HL-60/S4 treated with retinoic acid at 250 ng/mL for 4 days and 3 days (cell line): ENCODE results near the gene ABCD1.
"Not testable (repeated sequence)": the region's sequence is repeated elsewhere in the genome, so short reads cannot be mapped to it uniquely, and the experiment has no call there.

Experiments
- in situ Hi-C: fragments of 300-500 bp; cut with MboI; formaldehyde crosslinking; loops from 2 replicates; pipeline ENCODE4 v1.7.0; 2022; ENCODE audit warnings: low sequenced_read_pairs

Gene ABCD1

DNA sequence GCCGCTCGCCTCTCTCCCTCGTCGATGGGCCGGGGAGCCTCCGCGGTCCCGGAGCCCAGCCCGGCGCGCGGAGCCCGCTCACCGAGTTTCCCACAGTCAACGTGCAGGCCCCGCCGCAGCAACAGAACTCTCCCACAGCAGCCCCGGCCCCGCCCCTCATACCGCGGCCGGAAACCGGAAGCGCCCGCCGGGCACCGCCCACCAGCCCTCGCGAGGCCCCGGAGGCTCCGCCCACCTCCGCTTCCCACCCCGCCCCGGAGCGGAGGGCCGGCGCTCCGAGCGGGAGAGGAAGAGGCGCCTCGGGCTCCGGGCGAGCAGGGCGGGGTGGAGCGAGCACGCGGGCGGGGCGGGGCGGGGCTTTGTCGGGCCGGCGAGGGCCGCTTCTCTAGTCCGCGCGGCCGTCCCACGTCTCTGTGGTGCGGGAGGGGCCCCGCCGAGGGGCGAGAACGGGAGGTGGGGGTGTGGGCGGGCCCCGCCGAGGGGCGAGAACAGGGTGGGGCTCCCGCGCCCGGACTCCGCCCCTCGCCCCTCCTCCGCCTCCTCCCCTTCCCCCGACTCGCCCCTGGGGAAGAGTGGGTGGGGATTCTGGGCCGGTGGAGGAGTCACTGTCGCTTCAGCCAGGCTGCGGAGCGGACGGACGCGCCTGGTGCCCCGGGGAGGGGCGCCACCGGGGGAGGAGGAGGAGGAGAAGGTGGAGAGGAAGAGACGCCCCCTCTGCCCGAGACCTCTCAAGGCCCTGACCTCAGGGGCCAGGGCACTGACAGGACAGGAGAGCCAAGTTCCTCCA, at the start of gene ABCD1, which contains the start of gene BCAP31:
TSS of gene ABCD1 (plus strand) at position 605 of the 787 bp plus-strand sequence. CDS start 411 bp downstream, outside the sequence.
TSS of gene BCAP31 (minus strand) at position 136 of the 787 bp plus-strand sequence. CDS start 1,143 bp downstream, outside the sequence.
- in situ Hi-C loops = no loop called here

- in situ Hi-C loops = no loop called here
Observed at GRCh38 chrX:153681175-153681574, 43.5 kb upstream of the ABCD1 start.

GRCh38 chrX:153683486-153683885, 41.2 kb upstream of the ABCD1 start:
- in situ Hi-C loops = not testable (repeated sequence)

DNA sequence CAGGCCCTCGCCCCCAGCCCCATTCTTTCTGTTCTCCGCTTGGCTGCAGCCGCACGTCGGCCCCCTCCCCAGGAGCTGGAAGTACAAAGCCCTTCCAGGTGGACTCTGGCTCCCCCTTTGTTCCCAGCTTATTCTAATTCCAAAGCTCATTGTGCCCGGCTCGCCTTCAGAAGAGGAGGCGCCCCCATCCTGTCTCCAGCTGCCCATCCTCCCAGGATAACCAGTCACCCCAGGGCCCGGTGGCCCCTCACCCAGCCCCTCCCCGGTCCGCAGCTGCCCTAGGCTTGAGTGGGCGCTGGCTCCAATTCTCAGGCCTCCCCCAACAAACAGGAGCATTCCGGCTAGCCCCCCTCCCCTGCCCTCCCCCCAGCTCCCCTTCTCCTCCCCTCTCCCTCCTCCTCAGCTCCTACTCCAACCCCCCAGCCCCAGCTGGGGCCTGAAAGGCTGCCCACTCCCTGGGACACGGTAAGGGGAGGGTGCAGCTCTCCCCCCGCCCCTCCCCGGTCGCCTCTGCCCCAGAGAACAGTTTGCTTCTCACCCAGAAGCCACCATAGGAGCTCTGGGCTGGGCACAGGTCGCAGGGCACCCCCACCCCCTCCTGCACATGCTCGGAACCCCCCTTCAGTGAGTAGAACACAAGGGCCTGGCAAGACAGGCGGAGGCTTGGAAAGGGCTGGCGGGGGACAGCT, 40.0 kb upstream of the ABCD1 start:
- in situ Hi-C loops = no loop called here

DNA sequence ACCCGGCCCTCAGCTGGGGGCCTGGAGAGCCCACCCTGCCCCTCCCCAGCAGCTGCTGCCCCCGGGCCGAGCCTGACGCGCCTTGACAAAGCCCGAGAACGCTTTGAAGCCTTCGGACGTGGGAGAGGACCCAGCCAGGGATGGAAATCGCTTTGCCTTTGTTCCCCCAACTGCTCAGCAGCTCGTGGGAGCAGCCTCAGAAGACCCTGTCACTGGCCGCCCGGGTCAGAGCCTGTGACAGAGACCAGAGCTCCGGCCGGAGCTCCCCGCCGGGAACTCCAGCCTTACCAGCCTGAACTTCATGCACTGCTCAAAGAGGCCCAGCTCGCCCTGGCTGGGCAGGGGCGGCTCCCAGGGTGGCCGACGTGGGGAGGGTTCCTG, 39.5 kb upstream of the ABCD1 start:
- in situ Hi-C loops = no loop called here

- in situ Hi-C loops = no loop called here
Observed at GRCh38 chrX:153685751-153686696, 38.6 kb upstream of the ABCD1 start.

GRCh38 chrX:153686711-153687110, 37.9 kb upstream of the ABCD1 start:
- in situ Hi-C loops = no loop called here

- in situ Hi-C loops = no loop called here
Observed at GRCh38 chrX:153687121-153688039, 37.3 kb upstream of the ABCD1 start, which contains the start of gene SLC6A8. TSS of gene SLC6A8 (plus strand) at chrX:153687926. CDS start at chrX:153688575, 649 bp downstream.

- in situ Hi-C loops = no loop called here
Observed at GRCh38 chrX:153688071-153688470, 36.6 kb upstream of the ABCD1 start.

- in situ Hi-C loops = no loop called here
Observed at GRCh38 chrX:153688506-153688905, 36.1 kb upstream of the ABCD1 start.

DNA sequence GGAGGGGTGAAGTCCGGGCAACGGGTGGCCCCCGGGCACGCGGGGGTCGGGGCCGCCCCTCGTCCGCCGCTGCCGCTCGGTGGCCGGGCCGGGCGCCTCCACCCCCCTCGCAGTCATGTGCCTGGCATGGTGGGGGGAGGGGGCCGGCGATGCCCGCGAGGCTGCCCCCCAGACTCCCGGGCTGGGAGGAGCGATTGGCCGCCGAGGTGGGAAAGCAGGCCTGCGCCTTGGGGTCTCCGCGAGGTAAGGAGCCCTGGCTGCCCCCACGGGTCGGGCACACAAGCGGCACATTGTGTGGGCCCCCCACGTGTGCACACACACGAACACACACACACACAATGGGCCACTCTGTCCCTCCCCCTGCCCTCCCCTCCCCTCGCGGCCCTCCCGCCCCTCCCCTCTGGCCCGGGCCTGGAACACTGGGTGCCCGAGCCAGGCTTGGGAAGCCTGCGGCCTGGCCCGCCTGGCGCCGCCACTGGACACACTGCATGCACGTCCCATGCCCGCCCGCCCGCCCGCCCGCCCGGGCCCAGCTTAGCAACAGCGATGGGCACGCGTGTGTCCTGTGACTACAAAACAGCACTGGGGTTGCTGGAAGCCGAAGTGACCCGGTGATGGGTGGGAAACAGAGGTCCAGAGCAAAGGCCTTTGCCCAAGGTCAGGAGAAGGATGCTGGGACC, 35.6 kb upstream of the ABCD1 start:
- in situ Hi-C loops = no loop called here

- in situ Hi-C loops = no loop called here
Observed at GRCh38 chrX:153689654-153690465, 34.8 kb upstream of the ABCD1 start.

- in situ Hi-C loops = no loop called here
Observed at GRCh38 chrX:153690466-153690865, 34.2 kb upstream of the ABCD1 start.

DNA sequence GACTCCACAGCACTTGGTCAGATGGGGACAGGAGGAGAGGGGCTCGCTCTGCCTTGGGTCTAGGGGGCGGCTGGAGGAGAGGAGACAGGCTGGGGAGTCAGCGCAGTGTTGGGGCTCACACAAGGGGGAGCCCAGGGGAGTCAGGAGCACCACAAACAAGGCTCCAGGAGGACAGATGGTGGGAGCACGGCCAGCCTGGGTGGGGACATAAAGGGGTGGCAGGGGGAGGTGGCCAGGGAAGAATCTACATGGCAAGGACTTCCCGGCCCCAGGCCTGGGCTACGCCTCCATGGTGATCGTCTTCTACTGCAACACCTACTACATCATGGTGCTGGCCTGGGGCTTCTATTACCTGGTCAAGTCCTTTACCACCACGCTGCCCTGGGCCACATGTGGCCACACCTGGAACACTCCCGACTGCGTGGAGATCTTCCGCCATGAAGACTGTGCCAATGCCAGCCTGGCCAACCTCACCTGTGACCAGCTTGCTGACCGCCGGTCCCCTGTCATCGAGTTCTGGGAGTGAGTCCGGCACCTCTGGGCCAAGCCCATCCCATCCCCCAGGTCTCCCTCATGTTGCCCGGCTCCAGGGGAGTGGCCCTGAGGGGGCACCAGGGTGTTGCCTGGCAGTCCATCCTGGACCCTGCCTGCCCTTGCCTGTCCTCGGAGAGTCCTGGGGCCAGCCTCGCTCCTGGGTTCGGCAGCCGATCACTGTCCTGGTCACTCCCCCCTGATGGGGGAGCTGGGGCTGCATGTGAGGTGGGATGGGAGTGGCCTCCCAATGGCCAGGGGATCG, 33.4 kb upstream of the ABCD1 start:
- in situ Hi-C loops = not testable (repeated sequence)

- in situ Hi-C loops = no loop called here
Observed at GRCh38 chrX:153692003-153692402, 32.7 kb upstream of the ABCD1 start.

DNA sequence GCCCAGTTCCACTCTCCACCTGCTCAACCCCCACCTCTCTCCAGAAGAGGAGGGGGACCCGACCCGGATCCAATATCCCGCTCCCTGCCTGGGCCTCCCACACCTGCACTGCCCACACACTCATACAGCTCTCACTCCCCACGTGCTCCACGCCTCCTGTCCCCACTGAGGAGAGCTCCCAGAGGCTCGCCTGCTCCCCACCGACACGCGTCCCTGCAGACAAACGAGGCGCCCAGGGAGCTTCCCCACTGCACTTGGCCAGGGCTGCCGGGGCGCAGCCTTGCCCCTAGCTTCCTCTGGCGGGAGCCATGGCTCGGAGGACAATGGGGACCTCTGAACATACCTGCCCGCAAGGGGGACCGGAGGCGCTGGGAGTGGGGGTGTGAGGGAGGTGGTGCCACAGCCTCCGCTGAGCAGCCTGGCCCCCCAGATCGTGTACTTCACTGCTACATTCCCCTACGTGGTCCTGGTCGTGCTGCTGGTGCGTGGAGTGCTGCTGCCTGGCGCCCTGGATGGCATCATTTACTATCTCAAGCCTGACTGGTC, 32.0 kb upstream of the ABCD1 start:
- in situ Hi-C loops = no loop called here
